Thyroid gland (tissue), 4 donors: ENCODE measurements around the gene ADAM12. TPM values are rescaled to one million over a fixed set of nuclear protein-coding genes. Genes with fewer than 3 reads are reported as not detected.

Source experiments
- DNase-seq, 2 donors: peaks; one replicate each; pipeline ENCODE4 v3.0.0-alpha.2; 2019
- H3K27ac ChIP-seq, 3 donors: fragments of 200-600 bp; sonication (generic); 1 replicate in 2 of 3; 2 replicates in 1 of 3; pipeline ENCODE4 v1.5.1; 2016 to 2019; ENCODE audit warnings: mild to moderate bottlenecking in 1 of 3, moderate library complexity in 1 of 3
- H3K27me3 ChIP-seq: fragments of 200-600 bp; sonication (generic); one replicate; pipeline ENCODE4 v1.5.1; 2019
- H3K36me3 ChIP-seq, 2 donors: fragments of 200-600 bp; sonication (generic); one replicate each; pipeline ENCODE4 v1.5.1; 2016 to 2019
- H3K4me1 ChIP-seq, 2 donors: fragments of 200-600 bp; sonication (generic); one replicate each; pipeline ENCODE4 v1.5.1; 2017 to 2019
- H3K4me3 ChIP-seq, 3 donors: fragments of 200-600 bp; sonication (generic); replicated peaks in 1 of 3; 1 replicate in 2 of 3; 2 replicates in 1 of 3; pipeline ENCODE4 v1.5.1; 2016; ENCODE audit warnings: mild to moderate bottlenecking in 1 of 3
- H3K9me3 ChIP-seq: fragments of 200-600 bp; sonication (generic); one replicate; pipeline ENCODE4 v1.5.1; 2017
- POLR2A ChIP-seq, 2 donors: fragments of 450-650 bp; IDR thresholded peaks; one replicate each; pipeline ENCODE4 v1.6.1; 2017; ENCODE audit warnings: antibody characterized with exemption in 2 of 2, mild to moderate bottlenecking in 2 of 2, moderate library complexity in 1 of 2
- WGBS, 2 donors: methylation state at CpG; one replicate each; pipeline ENCODE4 v1.1.5; 2017; 5-methylcytosine and 5-hydroxymethylcytosine counted together
- intact Hi-C: fragments of 100-400 bp; cut with DNase I; formaldehyde crosslinking; loops from one replicate; pipeline ENCODE4 v1.15.1; 2023
- total RNA-seq, 4 donors: library from RNA; depleted of rRNA; stranded (reverse); fragments of >200 nt; gene quantifications; one replicate each; pipeline ENCODE4 v1.2.3, GENCODE V29; 2016
- TF ChIP-seq, protein P1 (sequence below), 6 experiments: fragments of 200-600 bp in 3 of 6; fragments of 450-650 bp in 3 of 6; sonication (generic) in 3 of 6; IDR thresholded peaks; one replicate each; pipeline ENCODE4 v1.5.1; 2016 to 2019; ENCODE audit warnings: antibody characterized with exemption in 6 of 6, mild to moderate bottlenecking in 2 of 6, inconsistent platforms in 1 of 6, moderate library complexity in 1 of 6

The ADAM12 gene
- total RNA-seq, 4 donors from 2014 or later = 0.20 to 0.94 (median 0.63) TPM

DNA sequence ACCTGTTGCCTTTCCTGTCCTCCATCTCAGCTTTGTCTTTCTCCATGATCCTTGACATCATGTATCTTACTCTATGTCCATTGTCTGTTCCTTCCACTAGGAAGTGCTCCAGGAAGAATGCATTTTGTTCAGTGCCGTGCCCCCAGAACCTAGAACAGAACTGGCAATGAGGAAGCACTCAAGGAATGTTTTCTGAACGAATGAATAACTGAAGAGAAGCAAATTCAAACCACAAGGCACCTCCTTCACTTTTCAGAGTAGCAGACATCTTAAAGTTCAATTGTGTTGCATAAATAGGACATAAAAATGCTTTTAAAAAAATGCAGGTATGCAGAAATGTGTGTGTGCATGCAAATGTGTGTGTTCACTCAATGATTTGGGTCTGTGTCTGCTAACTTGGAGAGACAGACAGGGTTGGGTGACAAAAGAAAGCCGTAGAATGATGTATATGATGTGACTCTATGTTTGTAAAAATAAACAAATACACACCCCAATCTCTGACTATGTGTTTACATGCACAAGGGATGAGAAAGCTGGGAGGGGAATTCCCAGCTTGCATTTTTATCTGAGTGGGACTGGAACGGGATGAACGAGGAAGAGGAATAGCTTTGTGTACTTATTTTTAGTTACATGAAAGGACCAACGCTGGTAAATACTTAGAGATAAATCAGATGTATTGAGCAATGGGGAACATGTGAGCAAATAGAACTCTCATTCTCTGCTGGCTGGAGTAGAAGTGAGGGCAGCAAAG, 254.2 kb downstream of the ADAM12 start:
- intact Hi-C loops = no loop called here
- 58 to 63% methylated on average over 6 of the region's 6 CpGs for WGBS, 2 donors
- TF ChIP-seq POLR2A (IDR thresholded peaks at IDR 0.05) = no peak
- TF ChIP-seq, protein P1, sequence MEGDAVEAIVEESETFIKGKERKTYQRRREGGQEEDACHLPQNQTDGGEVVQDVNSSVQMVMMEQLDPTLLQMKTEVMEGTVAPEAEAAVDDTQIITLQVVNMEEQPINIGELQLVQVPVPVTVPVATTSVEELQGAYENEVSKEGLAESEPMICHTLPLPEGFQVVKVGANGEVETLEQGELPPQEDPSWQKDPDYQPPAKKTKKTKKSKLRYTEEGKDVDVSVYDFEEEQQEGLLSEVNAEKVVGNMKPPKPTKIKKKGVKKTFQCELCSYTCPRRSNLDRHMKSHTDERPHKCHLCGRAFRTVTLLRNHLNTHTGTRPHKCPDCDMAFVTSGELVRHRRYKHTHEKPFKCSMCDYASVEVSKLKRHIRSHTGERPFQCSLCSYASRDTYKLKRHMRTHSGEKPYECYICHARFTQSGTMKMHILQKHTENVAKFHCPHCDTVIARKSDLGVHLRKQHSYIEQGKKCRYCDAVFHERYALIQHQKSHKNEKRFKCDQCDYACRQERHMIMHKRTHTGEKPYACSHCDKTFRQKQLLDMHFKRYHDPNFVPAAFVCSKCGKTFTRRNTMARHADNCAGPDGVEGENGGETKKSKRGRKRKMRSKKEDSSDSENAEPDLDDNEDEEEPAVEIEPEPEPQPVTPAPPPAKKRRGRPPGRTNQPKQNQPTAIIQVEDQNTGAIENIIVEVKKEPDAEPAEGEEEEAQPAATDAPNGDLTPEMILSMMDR (IDR thresholded peaks at IDR 0.05) = no peak

DNA sequence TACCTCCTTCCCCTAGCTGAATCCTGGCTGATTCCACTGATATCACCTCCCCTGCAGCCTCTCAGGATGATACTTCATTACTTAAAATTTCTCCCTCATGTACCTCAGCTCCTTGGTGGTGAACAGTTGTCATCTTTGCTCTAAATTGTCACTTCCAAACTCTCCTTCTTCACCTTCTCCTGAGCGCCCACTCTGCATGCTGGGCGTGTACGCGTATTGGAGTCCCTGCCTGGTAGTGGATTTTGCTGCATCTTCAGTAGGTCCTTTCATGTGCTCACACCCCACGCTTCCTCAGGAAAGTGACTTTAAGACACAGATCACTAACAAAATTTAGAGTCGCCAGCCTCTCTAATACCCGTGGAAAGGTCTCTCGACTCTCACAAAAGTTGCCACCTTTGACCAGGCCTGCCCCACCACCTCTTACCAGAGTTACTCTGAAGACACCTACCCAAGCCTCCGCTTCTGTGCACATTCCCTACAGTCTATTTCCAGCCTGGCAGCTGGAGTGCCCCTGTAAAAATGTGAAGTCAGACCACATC, 255.1 kb downstream of the ADAM12 start:
- WGBS, 2 donors = 96 to 97% methylated on average over 9 of the region's 9 CpGs
- Histone ChIP-seq H3K9me3 (no peaks in the 10 kb centered on the region), H3K36me3 (no peaks in the 10 kb centered on the region), H3K4me1 (no peaks in the 10 kb centered on the region), H3K27me3 (no peaks in the 10 kb centered on the region), H3K27ac (no peak overlapping the region), H3K4me3 (no peak overlapping the region)
- DNase-seq = no peak
- intact Hi-C loops = no loop called here
- TF ChIP-seq POLR2A (IDR thresholded peaks at IDR 0.05) = no peak
- TF ChIP-seq, protein P1 (IDR thresholded peaks at IDR 0.05) = no peak

More for the DNA sequence above, 254.2 kb downstream of the ADAM12 start:
- Histone ChIP-seq H3K4me3 (no peak overlapping the region), H3K36me3 (no peaks in the 10 kb centered on the region), H3K4me1 (no peaks in the 10 kb centered on the region), H3K27me3 (no peaks in the 10 kb centered on the region), H3K27ac (no peak overlapping the region), H3K9me3 (no peaks in the 10 kb centered on the region)
- DNase-seq = no peak

GRCh38 chr10:126131341-126131740, 256.9 kb downstream of the ADAM12 start:
- H3K36me3 ChIP-seq = no peaks in the 10 kb centered on the region
- intact Hi-C loops = no loop called here
- no peaks in the 10 kb centered on the region for H3K9me3 ChIP-seq
- H3K4me1 ChIP-seq = no peaks in the 10 kb centered on the region
- no peak for DNase-seq
- 53 to 85% methylated on average over 4 of the region's 4 CpGs for whole genome bisulfite sequencing, 2 donors
- TF ChIP-seq, protein P1 (IDR thresholded peaks at IDR 0.05) = no peak
- TF ChIP-seq POLR2A (IDR thresholded peaks at IDR 0.05) = no peak
- no peak overlapping the region for H3K4me3 ChIP-seq
- no peaks in the 10 kb centered on the region for H3K27me3 ChIP-seq
- no peak overlapping the region for H3K27ac ChIP-seq

GRCh38 chr10:126130271-126130710, 258.0 kb downstream of the ADAM12 start:
- TF ChIP-seq, protein P1 (IDR thresholded peaks at IDR 0.05) = no peak
- TF ChIP-seq POLR2A (IDR thresholded peaks at IDR 0.05) = no peak
- intact Hi-C loops = no loop called here
- 64 to 65% methylated on average over 9 of the region's 9 CpGs for WGBS, 2 donors
- Histone ChIP-seq H3K36me3 (no peaks in the 10 kb centered on the region), H3K27ac (no peak overlapping the region), H3K4me1 (no peaks in the 10 kb centered on the region), H3K9me3 (no peaks in the 10 kb centered on the region), H3K4me3 (no peak overlapping the region), H3K27me3 (no peaks in the 10 kb centered on the region)
- DNase-seq = peak; percentile 6 to 8

DNA sequence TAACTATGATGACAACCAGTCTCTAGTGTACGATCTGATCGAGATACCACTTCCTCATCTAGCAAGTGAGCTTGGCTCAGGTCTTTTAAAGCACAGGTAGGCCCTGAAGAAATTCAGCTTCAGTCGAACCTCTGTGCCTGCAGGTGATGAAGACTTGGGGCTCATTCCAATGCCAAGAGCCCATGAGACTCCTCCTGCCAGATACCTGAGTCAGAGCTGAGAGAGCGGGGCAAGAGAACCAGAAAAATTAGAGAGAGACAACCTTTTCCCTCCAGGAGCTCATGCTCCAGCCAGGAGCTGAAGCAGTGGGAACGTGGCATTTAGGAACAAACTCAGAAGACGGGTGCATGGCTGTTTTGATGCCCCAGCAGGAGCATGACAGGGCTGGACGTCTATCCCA, 259.3 kb downstream of the ADAM12 start:
- no peak for DNase-seq
- H3K9me3 ChIP-seq = no peaks in the 10 kb centered on the region
- 83 to 95% methylated on average over 7 of the region's 7 CpGs for WGBS, 2 donors
- TF ChIP-seq POLR2A (IDR thresholded peaks at IDR 0.05) = no peak
- TF ChIP-seq, protein P1 (IDR thresholded peaks at IDR 0.05) = no peak
- no peaks in the 10 kb centered on the region for H3K4me1 ChIP-seq
- H3K36me3 ChIP-seq = no peaks in the 10 kb centered on the region
- H3K27ac ChIP-seq = no peak overlapping the region
- intact Hi-C loops = no loop called here
- no peaks in the 10 kb centered on the region for H3K27me3 ChIP-seq
- H3K4me3 ChIP-seq = no peak overlapping the region
